Stimulated activated naive CD8-positive, alpha-beta T cell treated with anti-CD3 and anti-CD28 coated beads, Interleukin-15, amount 100 ng/mL, for 72 hours (primary cell): Measurements from ENCODE around the gene HVCN1.
"Not testable (repeated sequence)": the region's sequence is repeated elsewhere in the genome, so short reads cannot be mapped to it uniquely, and the experiment has no call there.

Experiments
- ATAC-seq: fragments of 150-1000 bp; cut with Tn5 transposase; 2 replicates; pipeline ENCODE4 v1.10.0; 2021; ENCODE audit warnings: mild to moderate bottlenecking, moderate library complexity
- DNase-seq, 2 donors: peaks; one replicate each; pipeline ENCODE4 v3.0.0; 2021 to 2022
- H3K27ac Mint-ChIP-seq, 2 donors: one replicate each; pipeline ENCODE4 v1.8.0; 2022; ENCODE audit warnings: mild to moderate bottlenecking in 2 of 2, mixed read lengths in 2 of 2, moderate library complexity in 2 of 2
- H3K27me3 Mint-ChIP-seq: one replicate; pipeline ENCODE4 v1.8.0; 2022; ENCODE audit warnings: mixed read lengths
- H3K4me1 Mint-ChIP-seq: one replicate; pipeline ENCODE4 v1.8.0; 2022; ENCODE audit warnings: mild to moderate bottlenecking, mixed read lengths
- H3K4me3 Mint-ChIP-seq, 2 donors: one replicate each; pipeline ENCODE4 v1.8.0; 2022; ENCODE audit warnings: mild to moderate bottlenecking in 2 of 2, mixed read lengths in 2 of 2, moderate library complexity in 1 of 2
- H3K9me3 Mint-ChIP-seq, 2 donors: one replicate each; pipeline ENCODE4 v1.8.0; 2022; ENCODE audit warnings: mixed read lengths in 2 of 2

The HVCN1 gene

DNA sequence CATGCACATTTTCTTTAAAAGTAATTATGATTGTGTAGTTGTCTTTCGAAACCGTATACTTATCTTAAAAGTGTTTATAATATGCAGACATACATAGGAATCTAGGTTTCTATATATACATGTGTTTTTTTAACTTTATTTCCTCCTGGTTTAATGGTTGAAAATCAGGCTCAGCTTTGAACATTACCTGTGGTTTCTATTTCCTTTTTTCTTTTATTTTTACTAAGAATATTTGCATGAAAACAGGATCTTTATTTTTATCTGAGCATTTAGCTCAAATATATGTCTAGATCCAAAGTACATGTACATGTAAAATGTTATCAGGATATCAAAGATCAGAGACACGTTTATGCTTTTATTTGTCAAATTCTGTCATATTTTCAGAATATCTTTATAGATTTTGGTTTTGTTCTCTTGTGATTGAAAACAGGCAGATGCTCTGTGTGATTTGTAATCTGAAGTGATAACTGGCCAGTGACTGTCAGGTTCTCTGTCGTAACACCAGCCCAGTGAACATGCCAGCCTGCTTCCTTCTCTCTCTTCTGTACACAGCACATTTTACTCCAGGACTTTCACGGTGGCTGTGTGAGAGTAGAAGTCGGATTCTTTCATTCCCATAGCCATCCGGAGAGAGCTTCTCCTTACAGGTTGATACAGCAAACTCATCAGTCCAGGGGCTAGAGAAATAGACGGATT, 61.3 kb downstream of the HVCN1 start:
- DNase-seq: no peak

DNA sequence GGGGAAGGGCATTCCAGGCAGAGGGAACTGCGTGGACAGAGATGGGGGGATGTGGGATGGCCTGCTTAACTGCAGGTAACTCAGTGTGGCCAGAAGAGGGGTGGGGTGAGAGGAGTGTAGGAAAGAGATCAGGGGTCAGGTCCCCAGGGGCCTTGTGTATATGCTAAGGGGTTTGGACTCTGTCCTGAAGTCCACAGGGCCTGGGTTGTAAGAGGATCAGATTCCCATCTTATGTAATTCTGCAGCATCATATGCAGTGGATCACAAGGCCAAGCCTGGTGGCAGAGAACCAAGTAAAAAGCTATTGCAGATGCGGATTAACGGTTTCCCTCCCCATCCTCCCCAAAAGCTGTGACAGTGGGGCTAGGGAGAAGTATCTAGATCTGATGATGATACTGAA, 66.3 kb downstream of the HVCN1 start:
- peak overlapping the region; percentile 38 to 48 for H3K27ac Mint-ChIP-seq
- H3K27me3 Mint-ChIP-seq: no peaks in the 10 kb centered on the region
- H3K9me3 Mint-ChIP-seq: no peaks in the 10 kb centered on the region
- H3K4me3 Mint-ChIP-seq: no peak overlapping the region
- H3K4me1 Mint-ChIP-seq: peaks cover 23% of the 10 kb centered on the region
- DNase-seq: no peak
- no peak for ATAC-seq

More for the DNA sequence above, 61.3 kb downstream of the HVCN1 start:
- Mint-ChIP-seq H3K4me3 (no peak overlapping the region), H3K27me3 (no peaks in the 10 kb centered on the region), H3K27ac (peak overlapping the region; percentile 25 to 27), H3K4me1 (peaks cover 16% of the 10 kb centered on the region), H3K9me3 (no peaks in the 10 kb centered on the region)
- ATAC-seq: no peak

DNA sequence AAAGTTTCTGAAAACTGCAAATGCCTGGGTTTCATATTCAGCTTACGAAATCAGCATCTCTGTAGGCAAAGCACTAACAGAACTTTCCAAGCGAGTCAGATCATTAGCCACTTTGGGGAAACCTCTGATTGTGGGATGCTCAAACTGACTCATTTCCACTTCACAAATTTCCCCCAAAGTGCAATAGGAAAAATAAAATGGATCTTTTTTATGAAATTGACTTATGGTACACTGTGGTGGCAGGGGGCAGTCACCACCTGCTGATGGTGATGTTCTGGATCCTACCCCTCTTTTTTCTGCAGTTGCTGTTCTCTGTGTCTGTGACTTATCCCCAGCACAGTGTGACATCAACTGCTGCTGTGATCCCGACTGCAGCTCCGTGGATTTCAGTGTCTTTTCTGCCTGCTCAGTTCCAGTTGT, 69.4 kb downstream of the HVCN1 start:
- DNase-seq (peak; percentile 50 to 74), ATAC-seq (peak; percentile 96)
- H3K4me1 Mint-ChIP-seq: peaks cover 24% of the 10 kb centered on the region
- H3K27ac Mint-ChIP-seq: peak overlapping the region in 1 of 2 donors; percentile 89
- H3K27me3 Mint-ChIP-seq: no peaks in the 10 kb centered on the region
- H3K9me3 Mint-ChIP-seq: no peaks in the 10 kb centered on the region
- peak overlapping the region; percentile 49 to 62 for H3K4me3 Mint-ChIP-seq

DNA sequence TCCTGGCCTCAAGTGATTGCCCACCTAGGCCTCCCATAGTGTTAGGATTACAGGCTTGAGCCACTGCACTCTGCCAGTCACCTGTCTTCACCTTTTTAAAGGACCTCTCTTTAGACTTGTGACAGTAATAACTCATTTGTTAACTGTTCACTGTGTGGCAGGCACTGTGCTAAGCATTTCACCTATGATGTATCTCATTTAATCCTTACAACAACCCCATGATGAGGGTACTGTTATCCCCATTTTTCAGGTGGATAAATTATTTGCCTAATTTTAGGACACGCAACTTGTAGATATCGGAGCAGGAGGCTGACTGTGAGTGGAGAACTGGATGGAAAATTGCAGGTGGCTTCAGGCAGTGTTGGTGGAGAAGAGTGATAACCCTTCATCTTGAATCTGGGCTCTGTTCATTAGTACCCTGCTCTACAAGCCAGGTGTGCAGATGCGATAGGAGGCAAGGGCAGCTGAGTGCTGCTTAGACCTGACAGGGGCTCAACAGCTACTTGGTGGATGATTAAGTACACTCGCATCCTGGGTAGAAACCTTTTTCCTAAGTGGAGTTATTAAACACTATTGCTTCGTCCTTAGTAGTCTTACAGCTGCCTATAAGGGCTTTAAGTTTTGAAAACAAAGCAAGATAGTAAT, 72.3 kb downstream of the HVCN1 start:
- peaks cover 27% of the 10 kb centered on the region for H3K4me1 Mint-ChIP-seq
- H3K27ac Mint-ChIP-seq: no peak overlapping the region
- ATAC-seq (no peak), DNase-seq (no peak)
- H3K27me3 Mint-ChIP-seq: no peaks in the 10 kb centered on the region
- no peak overlapping the region for H3K4me3 Mint-ChIP-seq
- H3K9me3 Mint-ChIP-seq: no peaks in the 10 kb centered on the region

DNA sequence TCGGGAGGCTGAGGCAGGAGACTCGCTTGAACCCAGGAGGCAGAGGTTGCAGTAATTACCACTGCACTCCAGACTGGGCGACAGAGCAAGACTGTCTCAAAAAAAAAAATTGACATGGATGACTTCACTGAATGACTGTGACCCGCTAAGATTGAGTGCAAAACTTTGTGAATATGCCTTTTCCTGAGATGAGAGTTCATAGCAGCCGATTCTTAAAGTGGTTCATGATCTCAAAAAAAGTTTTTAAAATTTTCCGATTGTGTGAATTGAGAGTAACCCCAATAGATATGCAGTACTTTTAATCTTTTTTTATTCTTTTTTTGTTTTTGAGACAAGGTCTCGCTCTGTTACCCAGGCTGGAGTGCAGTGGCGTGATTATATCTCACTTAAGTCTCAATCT, 73.7 kb downstream of the HVCN1 start:
- Mint-ChIP-seq H3K4me3 (peak overlapping the region in 1 of 2 donors; percentile 84), H3K27ac (no peak overlapping the region), H3K9me3 (no peaks in the 10 kb centered on the region), H3K4me1 (peaks cover 26% of the 10 kb centered on the region), H3K27me3 (no peaks in the 10 kb centered on the region)
- no peak for DNase-seq
- ATAC-seq: no peak

DNA sequence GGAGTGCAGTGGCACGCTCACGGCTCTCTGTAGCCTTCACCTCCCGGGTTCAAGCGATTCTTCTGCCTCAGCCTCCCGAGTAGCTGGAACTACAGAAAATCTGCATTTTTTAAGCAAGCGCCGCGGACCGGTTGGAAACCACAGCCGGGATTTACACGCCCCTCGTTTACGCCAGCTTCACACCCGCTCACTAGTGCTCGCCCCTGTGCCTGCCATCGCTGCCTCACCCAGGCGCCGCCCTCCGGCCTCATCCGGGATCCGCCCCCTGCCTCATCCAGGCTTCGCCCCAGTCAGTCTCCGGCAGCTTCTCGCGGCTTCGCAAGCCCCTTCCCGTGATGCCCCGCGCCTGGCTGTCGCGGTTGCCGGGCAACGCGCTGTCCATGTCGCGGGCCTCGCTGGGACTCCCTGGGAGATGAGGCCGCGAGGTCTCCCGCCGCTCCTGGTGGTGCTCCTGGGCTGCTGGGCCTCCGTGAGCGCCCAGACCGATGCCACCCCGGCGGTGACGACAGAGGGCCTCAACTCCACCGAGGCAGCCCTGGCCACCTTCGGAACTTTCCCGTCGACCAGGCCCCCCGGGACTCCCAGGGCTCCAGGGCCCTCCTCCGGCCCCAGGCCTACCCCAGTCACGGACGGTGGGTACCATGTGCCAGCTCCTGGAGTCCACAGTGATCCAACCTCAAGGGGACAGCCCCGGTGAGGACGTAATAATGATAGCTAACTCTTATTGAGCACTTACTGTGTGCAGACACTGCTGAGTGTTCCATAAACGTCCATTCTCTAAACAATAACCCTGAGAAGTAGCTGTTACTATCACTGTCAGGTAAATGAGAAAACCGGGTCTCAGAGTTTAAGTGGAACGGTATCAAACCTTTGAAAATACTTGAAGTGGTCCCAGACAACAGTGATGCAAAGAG, 74.9 kb downstream of the HVCN1 start, which contains the start of gene TCTN1:
Gene TCTN1, plus strand, starts transcription at position 359 of the 914 bp plus-strand sequence. Its CDS starts 54 bp downstream, at position 413.
- Mint-ChIP-seq H3K4me3 (peak within 1 kb of the TSS; percentile 84 to 88), H3K4me1 (peaks cover 19% of the 10 kb centered on the region), H3K27me3 (no peaks in the 10 kb centered on the region), H3K27ac (peak within 1 kb of the TSS; percentile 92 to 97), H3K9me3 (no peaks in the 10 kb centered on the region)
- ATAC-seq (peak; percentile 99), DNase-seq (peak; percentile 93 to 97)

DNA sequence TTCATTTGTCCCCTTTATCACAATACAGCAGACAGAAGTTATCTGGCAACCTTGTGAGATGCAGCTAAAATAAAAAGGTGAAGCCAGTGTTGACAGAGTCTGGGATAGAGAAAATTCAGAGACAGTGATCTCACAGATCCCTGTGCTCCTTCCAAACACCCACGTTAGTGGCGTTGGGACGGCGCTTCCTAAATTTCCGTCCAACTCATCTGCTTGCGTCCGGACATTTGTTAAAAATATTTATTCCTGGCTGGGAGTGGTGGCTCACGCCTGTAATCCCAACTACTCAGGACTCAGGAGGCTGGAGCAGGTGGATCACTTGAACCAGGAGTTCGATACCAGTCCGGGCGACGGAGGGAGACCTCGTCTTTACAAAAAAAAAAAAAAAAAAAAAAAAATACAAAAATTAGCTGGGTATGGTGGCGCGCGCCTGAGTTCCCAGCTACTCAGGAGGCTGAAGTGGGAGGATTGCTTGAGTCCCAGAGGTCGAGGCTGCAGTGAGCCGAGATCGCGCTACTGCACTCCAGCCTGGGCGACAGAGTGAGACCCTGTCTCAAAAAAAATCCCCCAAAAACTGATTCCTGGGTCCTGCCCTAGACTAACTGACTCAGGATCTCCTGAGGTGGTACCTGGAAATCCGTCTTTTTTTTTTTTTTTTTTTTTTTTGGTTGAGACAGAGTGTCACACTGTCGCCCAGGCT, 75.7 kb downstream of the HVCN1 start:
- no peak for DNase-seq

DNA sequence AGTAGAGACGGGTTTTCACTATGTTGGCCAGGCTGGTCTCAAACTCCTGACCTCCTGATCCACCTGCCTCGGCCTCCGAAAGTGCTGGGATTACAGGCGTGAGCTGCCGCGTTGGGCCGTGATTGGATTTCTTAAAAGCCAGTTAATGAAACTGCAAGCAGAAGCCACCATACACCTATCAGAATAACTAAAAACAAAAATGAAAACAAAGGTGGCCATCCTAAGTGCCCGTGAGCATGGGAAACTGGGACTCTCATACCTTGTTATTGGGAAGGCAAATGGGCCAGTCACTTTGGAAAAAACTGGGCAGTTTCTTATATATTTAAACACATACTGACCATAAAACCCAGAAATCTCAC, 82.7 kb downstream of the HVCN1 start:
- ATAC-seq: no peak
- no peaks in the 10 kb centered on the region for H3K27me3 Mint-ChIP-seq
- peaks cover 29% of the 10 kb centered on the region for H3K4me1 Mint-ChIP-seq
- peak overlapping the region; percentile 95 to 99 for H3K27ac Mint-ChIP-seq
- H3K4me3 Mint-ChIP-seq: peak overlapping the region; percentile 85 to 93
- DNase-seq: no peak
- no peaks in the 10 kb centered on the region for H3K9me3 Mint-ChIP-seq

More for the DNA sequence above, 75.7 kb downstream of the HVCN1 start:
- no peaks in the 10 kb centered on the region for H3K27me3 Mint-ChIP-seq
- H3K4me3 Mint-ChIP-seq: peak overlapping the region; percentile 84 to 88
- peak overlapping the region; percentile 92 to 97 for H3K27ac Mint-ChIP-seq
- no peak for ATAC-seq
- H3K4me1 Mint-ChIP-seq: peaks cover 20% of the 10 kb centered on the region
- no peaks in the 10 kb centered on the region for H3K9me3 Mint-ChIP-seq

DNA sequence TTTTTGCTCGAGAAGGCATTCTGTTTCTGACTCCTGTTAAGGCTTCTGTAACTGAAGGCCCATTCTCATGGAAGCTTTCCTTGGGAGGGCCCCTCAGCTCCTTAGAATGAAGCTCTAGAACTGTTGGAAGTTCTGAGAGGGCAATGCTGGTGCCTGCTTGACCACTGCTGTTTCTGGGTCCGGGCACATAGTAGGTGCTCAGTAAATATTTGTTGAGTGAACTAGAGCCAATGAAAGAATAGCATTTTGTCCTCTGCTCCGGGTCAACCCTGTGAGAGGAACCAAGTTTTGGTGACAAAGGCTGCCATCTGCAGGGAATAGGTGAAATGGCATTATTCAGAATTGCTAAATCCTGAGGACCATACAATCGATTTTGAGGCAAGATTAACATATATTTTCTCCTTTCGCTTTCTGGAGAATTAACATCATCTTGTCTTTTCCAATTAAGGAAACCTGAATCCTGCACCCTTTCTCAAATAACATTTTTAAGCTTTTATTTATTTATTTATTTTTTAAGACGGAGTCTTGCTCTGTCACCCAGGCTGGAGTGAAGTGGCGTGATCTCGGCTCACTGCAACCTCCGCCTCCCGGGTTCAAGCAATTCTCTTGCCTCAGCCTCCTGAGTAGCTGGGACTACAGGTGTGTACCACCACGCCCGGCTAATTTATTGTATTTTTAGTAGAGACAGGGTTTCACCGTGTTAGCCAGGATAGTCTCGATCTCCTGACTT, 86.7 kb downstream of the HVCN1 start:
- not testable (repeated sequence) for H3K4me3 Mint-ChIP-seq, H3K27ac Mint-ChIP-seq, H3K9me3 Mint-ChIP-seq, H3K27me3 Mint-ChIP-seq
- DNase-seq (peak; percentile 47 to 52), ATAC-seq (peak; percentile 83)
- H3K4me1 Mint-ChIP-seq: peaks cover 32% of the 10 kb centered on the region

DNA sequence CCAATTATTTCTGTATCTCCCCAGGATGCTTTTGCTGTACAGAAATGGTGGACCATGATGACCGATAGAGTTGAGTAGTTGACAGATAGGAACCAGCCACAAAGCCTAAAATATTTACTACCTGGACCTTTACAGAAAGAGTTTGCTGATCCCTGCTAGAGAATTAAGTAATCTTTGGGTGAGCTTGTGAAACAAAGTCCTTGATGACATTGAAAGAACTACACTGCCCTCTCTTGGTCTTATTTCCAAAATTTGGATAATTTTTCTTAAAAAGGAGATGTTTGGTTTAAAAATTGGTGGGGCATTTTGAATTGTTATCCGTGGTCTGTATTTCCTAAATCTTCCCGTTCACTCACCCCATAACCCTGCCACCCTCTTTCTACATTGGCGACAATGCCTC, 88.7 kb downstream of the HVCN1 start:
- Mint-ChIP-seq H3K27me3 (no peaks in the 10 kb centered on the region), H3K9me3 (no peaks in the 10 kb centered on the region), H3K4me3 (no peak overlapping the region), H3K4me1 (peaks cover 21% of the 10 kb centered on the region), H3K27ac (no peak overlapping the region)
- DNase-seq: no peak
- peak; percentile 49 for ATAC-seq

DNA sequence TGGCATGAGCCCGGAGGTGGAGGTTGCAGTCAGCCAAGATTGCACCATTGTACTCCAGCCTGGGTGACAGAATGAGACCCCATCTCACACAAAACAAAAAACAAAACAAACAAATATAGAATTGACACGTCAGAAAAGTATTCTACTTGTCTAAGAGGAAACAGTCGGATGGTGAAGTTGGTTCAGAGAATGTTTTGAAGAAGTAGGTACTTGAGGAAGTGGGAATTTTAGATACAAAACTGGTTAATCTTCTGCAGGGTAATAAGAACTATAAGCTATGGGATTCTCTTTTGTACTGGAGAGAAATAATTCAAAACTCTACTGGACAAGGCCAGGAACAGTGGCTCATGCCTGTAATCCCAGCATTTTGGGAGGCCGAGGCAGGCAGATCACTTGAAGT, 89.6 kb downstream of the HVCN1 start:
- peaks cover 12% of the 10 kb centered on the region for H3K4me1 Mint-ChIP-seq
- no peak for ATAC-seq
- H3K9me3 Mint-ChIP-seq: no peaks in the 10 kb centered on the region
- no peak for DNase-seq
- no peak overlapping the region for H3K4me3 Mint-ChIP-seq
- no peak overlapping the region for H3K27ac Mint-ChIP-seq
- H3K27me3 Mint-ChIP-seq: no peaks in the 10 kb centered on the region
